Spleen (tissue), 7 donors: ENCODE results near the gene WNK2.

Experiments used
- CTCF ChIP-seq, 11 experiments: fragments of 200-600 bp in 7 of 11; fragments of 450-650 bp in 4 of 11; sonication (generic) in 4 of 11; IDR thresholded peaks in 8 of 11; conservative IDR thresholded peaks in 3 of 11; 1 replicate in 7 of 11; 2 replicates in 4 of 11; pipeline versions ENCODE4 v1.4.0 to v1.8.0; 2016 to 2021; ENCODE audit warnings: antibody characterized with exemption in 11 of 11, inconsistent platforms in 4 of 11, mild to moderate bottlenecking in 1 of 11
- POLR2A ChIP-seq, 3 donors: fragments of 450-650 bp; IDR thresholded peaks; one replicate each; pipeline ENCODE4 v1.5.1; 2017; ENCODE audit warnings: antibody characterized with exemption in 3 of 3, mild to moderate bottlenecking in 1 of 3
- POLR2AphosphoS5 ChIP-seq, 3 donors: sonication (generic); formaldehyde crosslinking; IDR thresholded peaks; one replicate each; pipeline ENCODE4 v1.5.1; 2017; ENCODE audit warnings: antibody characterized with exemption in 3 of 3
- donor health status: DM: no; HTN: no; CAD: no; lungs with moderate emphysema.
- donor health status: DM: no; HTN: no; CAD: no.
- donor health status: DM: no; HTN: no; CAD: no.

GRCh38 chr9:93194641-93195040 is 10.7 kb downstream of the WNK2 start:
- TF ChIP-seq CTCF (IDR thresholded peaks at IDR 0.05 in 8 of 11, conservative IDR thresholded peaks at IDR 0.05 in 3 of 11): no peak
- TF ChIP-seq POLR2AphosphoS5 (IDR thresholded peaks at IDR 0.05): no peak
- no peak for TF ChIP-seq POLR2A (IDR thresholded peaks at IDR 0.05)
